Glutamatergic neuron (in vitro differentiated cells): ENCODE results near the gene MEDAG. TPM values are rescaled to one million over a fixed set of nuclear protein-coding genes. Genes with fewer than 3 reads are reported as not detected.

Source experiments
- DNase-seq: peaks from one replicate; pipeline ENCODE4 v3.0.0; 2022
- H3K27ac Mint-ChIP-seq: one replicate; pipeline ENCODE4 v1.8.0; 2020; ENCODE audit warnings: mild to moderate bottlenecking, mixed read lengths, inconsistent platforms; ENCODE audit not compliant: unreplicated experiment
- H3K27me3 Mint-ChIP-seq: one replicate; pipeline ENCODE4 v1.8.0; 2020; ENCODE audit warnings: mild to moderate bottlenecking, moderate library complexity, mixed read lengths, inconsistent platforms; ENCODE audit not compliant: unreplicated experiment
- H3K36me3 Mint-ChIP-seq: one replicate; pipeline ENCODE4 v1.8.0; 2020; ENCODE audit warnings: mild to moderate bottlenecking, mixed read lengths, inconsistent platforms; ENCODE audit not compliant: unreplicated experiment
- H3K4me1 Mint-ChIP-seq: one replicate; pipeline ENCODE4 v1.8.0; 2020; ENCODE audit warnings: mild to moderate bottlenecking, low read depth, mixed read lengths, inconsistent platforms; ENCODE audit not compliant: unreplicated experiment
- H3K4me3 Mint-ChIP-seq: one replicate; pipeline ENCODE4 v1.8.0; 2020; ENCODE audit warnings: mild to moderate bottlenecking, mixed read lengths, inconsistent platforms; ENCODE audit not compliant: unreplicated experiment
- H3K9me3 Mint-ChIP-seq: one replicate; pipeline ENCODE4 v1.8.0; 2020; ENCODE audit warnings: mild to moderate bottlenecking, moderate library complexity, mixed read lengths, inconsistent platforms; ENCODE audit not compliant: unreplicated experiment
- total RNA-seq: library from RNA; stranded (reverse); fragmentation: NEBNext Ultra II Directional; extraction: Animal tissue kit (Norgen Biotek cat#: 25700); gene quantifications from one replicate; pipeline ENCODE4 v1.2.1, GENCODE V29; 2021; ENCODE audit not compliant: unreplicated experiment
- TF ChIP-seq, protein P1 (sequence below): fragments of 200-600 bp; sonication (generic); IDR thresholded peaks from one replicate; pipeline ENCODE4 v1.5.0; 2021; ENCODE audit not compliant: partially characterized antibody, unreplicated experiment

Gene MEDAG
- total RNA-seq, 1 donor from 2014 or later, result 0.51 TPM

DNA sequence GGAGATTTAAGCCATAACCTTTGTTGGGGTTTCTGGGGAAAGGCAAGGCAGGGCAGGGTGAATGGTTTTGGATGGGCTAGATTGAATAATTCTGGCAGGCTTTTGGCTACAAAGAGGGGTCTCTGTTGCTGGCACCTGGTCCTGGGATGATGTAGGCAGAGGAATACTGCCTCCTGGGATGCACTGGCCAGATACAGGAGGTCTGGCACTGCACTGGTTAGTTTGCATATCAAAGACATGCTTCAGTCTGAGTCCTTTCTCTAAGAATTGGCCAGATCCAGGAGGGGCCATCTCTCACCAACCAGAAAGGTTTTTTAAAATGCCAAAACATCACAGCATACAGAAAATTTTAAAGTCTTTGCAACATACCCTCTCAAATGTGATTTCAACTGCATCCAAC lies 8.0 kb upstream of the MEDAG start:
- H3K4me1 Mint-ChIP-seq, result peaks cover 5% of the 10 kb centered on the region

DNA sequence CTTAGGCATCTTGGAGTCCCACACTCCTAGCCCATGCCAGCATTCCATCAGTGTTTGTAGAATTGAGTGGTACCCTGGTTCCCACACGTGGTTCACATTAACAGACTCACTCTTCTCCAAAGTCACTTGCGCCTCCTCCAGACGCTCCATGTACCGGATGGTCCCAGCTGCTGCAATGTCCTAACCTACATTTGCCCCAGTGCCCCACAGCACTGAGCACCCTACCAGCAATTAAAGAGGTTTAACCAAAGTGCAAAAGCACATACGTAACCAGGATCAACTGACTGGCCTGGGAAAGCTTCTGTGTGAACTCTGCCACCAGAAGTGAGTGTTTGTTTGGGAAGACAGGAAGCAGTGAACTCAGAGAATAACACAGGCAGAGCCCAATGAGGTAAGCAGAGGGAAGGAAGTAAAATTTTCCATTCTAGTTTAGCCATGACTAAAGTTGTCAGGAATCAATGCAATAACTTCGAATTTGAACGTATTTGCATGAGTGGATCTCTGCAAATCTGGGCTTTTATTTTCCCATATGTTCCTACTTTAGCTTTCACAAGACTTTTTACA lies 7.3 kb upstream of the MEDAG start:
- TF ChIP-seq, protein P1, sequence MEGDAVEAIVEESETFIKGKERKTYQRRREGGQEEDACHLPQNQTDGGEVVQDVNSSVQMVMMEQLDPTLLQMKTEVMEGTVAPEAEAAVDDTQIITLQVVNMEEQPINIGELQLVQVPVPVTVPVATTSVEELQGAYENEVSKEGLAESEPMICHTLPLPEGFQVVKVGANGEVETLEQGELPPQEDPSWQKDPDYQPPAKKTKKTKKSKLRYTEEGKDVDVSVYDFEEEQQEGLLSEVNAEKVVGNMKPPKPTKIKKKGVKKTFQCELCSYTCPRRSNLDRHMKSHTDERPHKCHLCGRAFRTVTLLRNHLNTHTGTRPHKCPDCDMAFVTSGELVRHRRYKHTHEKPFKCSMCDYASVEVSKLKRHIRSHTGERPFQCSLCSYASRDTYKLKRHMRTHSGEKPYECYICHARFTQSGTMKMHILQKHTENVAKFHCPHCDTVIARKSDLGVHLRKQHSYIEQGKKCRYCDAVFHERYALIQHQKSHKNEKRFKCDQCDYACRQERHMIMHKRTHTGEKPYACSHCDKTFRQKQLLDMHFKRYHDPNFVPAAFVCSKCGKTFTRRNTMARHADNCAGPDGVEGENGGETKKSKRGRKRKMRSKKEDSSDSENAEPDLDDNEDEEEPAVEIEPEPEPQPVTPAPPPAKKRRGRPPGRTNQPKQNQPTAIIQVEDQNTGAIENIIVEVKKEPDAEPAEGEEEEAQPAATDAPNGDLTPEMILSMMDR, result no peak
- DNase-seq, result no peak
- Mint-ChIP-seq H3K27me3 (peaks cover 9% of the 10 kb centered on the region), H3K4me3 (no peak overlapping the region), H3K27ac (no peak overlapping the region), H3K9me3 (no peaks in the 10 kb centered on the region), H3K4me1 (peaks cover 5% of the 10 kb centered on the region), H3K36me3 (peaks cover under 1% of the 10 kb centered on the region)

More for the DNA sequence above, 8.0 kb upstream of the MEDAG start:
- no peak overlapping the region for H3K4me3 Mint-ChIP-seq
- peaks cover 9% of the 10 kb centered on the region for H3K27me3 Mint-ChIP-seq
- no peaks in the 10 kb centered on the region for H3K36me3 Mint-ChIP-seq
- H3K27ac Mint-ChIP-seq, result no peak overlapping the region
- TF ChIP-seq, protein P1, result no peak
- no peak for DNase-seq
- H3K9me3 Mint-ChIP-seq, result no peaks in the 10 kb centered on the region

DNA sequence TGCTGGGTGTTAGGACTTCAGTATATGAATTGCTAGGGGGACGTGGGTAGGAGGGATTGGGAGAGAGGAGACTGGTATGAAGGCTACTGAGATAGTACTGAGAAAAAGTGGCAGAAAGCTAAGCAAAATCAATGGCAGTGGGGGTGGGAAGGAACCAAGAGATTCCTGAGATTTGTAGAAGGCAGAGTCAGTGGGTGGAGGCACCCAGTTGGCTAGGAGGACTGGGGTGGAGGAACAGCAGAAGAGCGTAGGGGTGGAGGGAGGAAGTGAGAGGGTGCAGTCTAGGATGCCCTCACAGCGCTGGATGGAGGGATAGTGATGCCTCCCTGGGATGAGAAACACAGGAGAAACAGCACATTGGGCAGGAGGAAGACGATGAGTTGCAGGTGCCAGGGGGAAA lies 5.6 kb upstream of the MEDAG start:
- Mint-ChIP-seq H3K36me3 (peaks cover 6% of the 10 kb centered on the region), H3K27me3 (peaks cover 13% of the 10 kb centered on the region), H3K4me1 (peaks cover 6% of the 10 kb centered on the region), H3K9me3 (peaks cover 1% of the 10 kb centered on the region), H3K4me3 (no peak overlapping the region), H3K27ac (no peak overlapping the region)
- no peak for DNase-seq
- TF ChIP-seq, protein P1, result no peak

DNA sequence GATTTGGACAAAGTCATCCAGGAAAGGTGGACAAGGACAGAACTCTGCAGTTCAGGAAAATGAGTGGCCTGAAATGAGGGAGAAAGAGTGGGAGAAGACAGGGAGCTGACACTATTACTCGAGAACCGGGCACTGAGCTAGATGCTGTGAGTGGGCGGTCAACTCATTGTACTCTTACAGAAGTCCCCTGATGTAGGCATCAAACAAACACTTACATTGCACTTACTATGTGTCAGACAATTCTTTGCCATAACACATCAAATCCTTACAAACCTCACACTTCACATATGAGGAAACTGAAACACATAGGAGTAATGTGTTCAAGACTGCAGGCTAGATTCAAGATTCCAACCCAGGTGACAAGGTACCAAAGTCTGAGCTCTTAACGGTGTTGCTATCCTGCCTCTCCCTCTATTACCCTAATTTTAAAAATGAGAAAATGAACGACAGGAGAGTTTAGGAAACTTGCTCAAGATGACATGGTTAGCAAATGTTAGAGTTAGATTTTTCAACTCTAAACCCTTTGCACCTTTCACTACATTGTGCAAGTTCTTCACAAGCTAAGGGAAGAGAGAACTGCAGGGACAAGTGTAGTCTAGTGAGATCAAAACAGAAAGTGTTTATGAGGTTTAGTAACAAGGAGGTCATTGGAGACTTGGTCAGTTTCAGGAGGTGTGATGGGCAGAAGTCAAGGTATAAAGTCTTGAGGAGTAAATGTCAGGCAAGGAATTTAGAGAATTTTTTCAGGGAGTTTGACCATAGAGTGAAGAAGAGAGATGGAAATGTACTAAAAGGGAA lies 4.9 kb upstream of the MEDAG start:
- Mint-ChIP-seq H3K4me1 (peaks cover 9% of the 10 kb centered on the region), H3K4me3 (no peak overlapping the region)

More for the DNA sequence above, 4.9 kb upstream of the MEDAG start:
- H3K9me3 Mint-ChIP-seq, result peaks cover 3% of the 10 kb centered on the region
- peaks cover 16% of the 10 kb centered on the region for H3K27me3 Mint-ChIP-seq
- no peak for DNase-seq
- TF ChIP-seq, protein P1, result no peak
- peaks cover 6% of the 10 kb centered on the region for H3K36me3 Mint-ChIP-seq
- H3K27ac Mint-ChIP-seq, result no peak overlapping the region
